Stimulated activated CD8-positive, alpha-beta memory T cell treated with anti-CD3 and anti-CD28 coated beads, Interleukin-12 subunit alpha, Interleukin-12 subunit beta, amount 100 ng/mL, for 4 hours (primary cell): Measurements from ENCODE around the gene RTL9.
"Not testable (repeated sequence)": the region's sequence is repeated elsewhere in the genome, so short reads cannot be mapped to it uniquely, and the experiment has no call there.

Experiments
- DNase-seq: peaks from one replicate; pipeline ENCODE4 v3.0.0-alpha.2; 2020; ENCODE audit warnings: low read depth

RTL9 gene

DNA sequence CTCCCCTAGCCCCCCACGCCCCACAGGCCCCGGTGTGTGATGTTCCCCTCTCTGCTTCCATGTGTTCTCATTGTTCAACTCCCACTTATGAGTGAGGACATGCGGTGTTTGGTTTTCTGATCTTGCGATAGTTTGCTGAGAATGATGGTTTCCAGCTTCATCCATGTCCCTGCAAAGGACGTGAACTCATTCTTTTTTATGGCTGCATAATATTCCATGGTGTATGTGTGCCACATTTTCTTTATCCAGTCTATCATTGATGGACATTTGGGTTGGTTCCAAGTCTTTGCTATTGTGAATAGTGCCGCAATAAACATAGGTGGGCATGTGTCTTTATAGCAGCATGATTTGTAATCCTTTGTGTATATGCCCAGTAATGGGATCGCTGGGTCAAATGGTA lies 47.6 kb downstream of the RTL9 start:
- not testable (repeated sequence) for DNase-seq

DNA sequence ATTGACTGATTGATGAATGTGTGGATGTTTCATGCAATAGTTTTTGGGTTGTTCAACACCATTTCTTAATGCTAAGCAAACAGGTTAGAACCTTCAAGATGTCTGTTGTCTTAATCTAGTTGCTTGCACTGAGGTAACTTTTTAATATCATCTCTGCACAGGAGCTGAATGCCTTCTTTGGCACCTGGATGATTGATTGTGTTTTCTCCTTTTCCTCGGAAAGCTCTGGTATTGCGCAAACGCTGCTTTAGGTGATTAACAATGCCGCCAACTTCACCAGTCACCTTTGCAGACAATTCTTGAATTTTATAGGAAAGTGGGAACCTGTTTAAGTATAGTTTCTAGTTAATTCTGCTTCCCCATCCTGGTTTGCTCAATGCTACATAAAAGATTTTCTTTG lies 48.2 kb downstream of the RTL9 start:
- DNase-seq, result no peak

DNA sequence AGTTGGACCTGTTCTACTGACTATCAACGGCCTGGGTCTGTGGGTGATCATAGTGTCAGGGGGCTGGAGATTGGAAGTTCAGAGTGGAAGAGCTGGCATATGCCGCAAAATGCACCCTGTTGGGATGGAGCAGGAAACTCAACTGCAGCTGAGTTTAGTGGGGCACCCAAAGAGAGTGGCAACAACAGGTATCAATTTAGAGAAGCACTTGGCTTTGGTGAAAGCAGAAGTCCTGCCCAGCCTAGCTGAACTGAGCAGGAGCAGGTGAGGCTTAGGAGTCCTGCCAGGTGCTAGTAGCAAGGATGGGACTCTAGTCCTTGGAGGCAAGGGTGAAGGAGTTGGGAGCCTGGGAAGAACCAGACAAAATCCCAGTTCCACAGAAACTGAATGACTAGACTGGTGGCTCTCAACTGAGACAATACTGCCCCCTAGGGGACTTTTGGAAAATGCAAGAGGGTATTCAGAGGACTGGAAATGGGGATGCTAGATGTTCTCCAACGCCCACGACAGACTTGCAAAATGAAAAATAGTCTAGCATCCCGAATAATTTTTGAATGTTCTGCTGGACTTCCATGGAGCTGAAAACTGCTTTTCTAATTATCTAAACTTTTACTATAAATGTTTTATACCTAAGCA lies 49.4 kb downstream of the RTL9 start:
- no peak for DNase-seq
